GM20000 (cell line): ENCODE results near the gene CUTC.
"Not testable (repeated sequence)": the region's sequence is repeated elsewhere in the genome, so short reads cannot be mapped to it uniquely, and the experiment has no call there.

Source experiments
- DNase-seq: peaks from one replicate; pipeline ENCODE4 v3.0.0; 2012; ENCODE audit warnings: low spot score
- CTCF ChIP-seq: IDR thresholded peaks from 2 replicates; pipeline ENCODE4 v1.5.1; 2012; ENCODE audit warnings: mild to moderate bottlenecking, control low read depth; ENCODE audit errors: extremely low read depth, missing control alignments

The CUTC gene

GRCh38 chr10:99731306-99732032 lies 565 bp upstream of the CUTC start:
- no peak for TF ChIP-seq CTCF
- no peak for DNase-seq

- TF ChIP-seq CTCF = no peak
- DNase-seq = no peak
Observed at GRCh38 chr10:99733366-99733765, 1.3 kb downstream of the CUTC start.

- DNase-seq = not testable (repeated sequence)
Observed at GRCh38 chr10:99734111-99734510, 2.1 kb downstream of the CUTC start.

GRCh38 chr10:99740260-99740659 lies 8.2 kb downstream of the CUTC start:
- no peak for TF ChIP-seq CTCF
- no peak for DNase-seq

- DNase-seq = no peak
- TF ChIP-seq CTCF = no peak
Observed at GRCh38 chr10:99740933-99741559, 9.0 kb downstream of the CUTC start.

- DNase-seq = no peak
- TF ChIP-seq CTCF = no peak
Observed at GRCh38 chr10:99742254-99742653, 10.2 kb downstream of the CUTC start.

- TF ChIP-seq CTCF = no peak
- DNase-seq = no peak
Observed at GRCh38 chr10:99742701-99743100, 10.7 kb downstream of the CUTC start.

GRCh38 chr10:99743841-99744240 lies 11.8 kb downstream of the CUTC start:
- DNase-seq = no peak

GRCh38 chr10:99746166-99746565 lies 14.1 kb downstream of the CUTC start:
- DNase-seq = not testable (repeated sequence)

More at GRCh38 chr10:99743841-99744240, 11.8 kb downstream of the CUTC start:
- TF ChIP-seq CTCF = no peak
